HG02678 (cell line): ENCODE results near the gene PYM1.
A peak's percentile ranks its signal among the peaks of the same experiment; 100 is the strongest.
"Not testable (repeated sequence)": the region's sequence is repeated elsewhere in the genome, so short reads cannot be mapped to it uniquely, and the experiment has no call there.

Experiments
- ATAC-seq: cut with Tn5 transposase; IDR thresholded peaks from one replicate; pipeline ENCODE4 v1.9.1; 2021; ENCODE audit warnings: mild to moderate bottlenecking, moderate library complexity; ENCODE audit not compliant: unreplicated experiment

The PYM1 gene

DNA sequence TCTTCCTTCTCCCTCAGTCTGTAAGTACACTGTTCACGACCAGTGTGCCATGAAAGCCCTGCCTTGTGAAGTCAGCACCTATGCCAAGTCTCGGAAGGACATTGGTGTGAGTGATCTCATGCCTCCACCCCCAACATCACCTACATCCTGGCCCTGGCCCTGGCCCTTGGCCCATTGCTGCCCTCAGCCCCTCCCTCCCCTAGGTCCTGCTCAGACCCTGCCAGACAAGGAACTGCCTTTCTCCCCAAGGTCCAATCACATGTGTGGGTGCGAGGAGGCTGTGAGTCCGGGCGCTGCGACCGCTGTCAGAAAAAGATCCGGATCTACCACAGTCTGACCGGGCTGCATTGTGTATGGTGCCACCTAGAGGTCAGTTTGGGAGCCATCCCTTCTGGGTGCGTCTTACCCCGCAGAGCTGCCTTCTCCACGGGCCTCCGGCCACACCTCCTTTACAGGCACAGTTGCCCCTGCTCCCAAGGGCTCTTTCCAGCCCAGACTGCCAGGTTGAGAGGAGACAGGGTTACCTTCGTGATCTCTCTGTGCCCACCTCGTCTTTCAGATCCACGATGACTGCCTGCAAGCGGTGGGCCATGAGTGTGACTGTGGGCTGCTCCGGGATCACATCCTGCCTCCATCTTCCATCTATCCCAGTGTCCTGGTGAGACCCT lies 12.5 kb upstream of the PYM1 start:
- ATAC-seq = peak; percentile 95

DNA sequence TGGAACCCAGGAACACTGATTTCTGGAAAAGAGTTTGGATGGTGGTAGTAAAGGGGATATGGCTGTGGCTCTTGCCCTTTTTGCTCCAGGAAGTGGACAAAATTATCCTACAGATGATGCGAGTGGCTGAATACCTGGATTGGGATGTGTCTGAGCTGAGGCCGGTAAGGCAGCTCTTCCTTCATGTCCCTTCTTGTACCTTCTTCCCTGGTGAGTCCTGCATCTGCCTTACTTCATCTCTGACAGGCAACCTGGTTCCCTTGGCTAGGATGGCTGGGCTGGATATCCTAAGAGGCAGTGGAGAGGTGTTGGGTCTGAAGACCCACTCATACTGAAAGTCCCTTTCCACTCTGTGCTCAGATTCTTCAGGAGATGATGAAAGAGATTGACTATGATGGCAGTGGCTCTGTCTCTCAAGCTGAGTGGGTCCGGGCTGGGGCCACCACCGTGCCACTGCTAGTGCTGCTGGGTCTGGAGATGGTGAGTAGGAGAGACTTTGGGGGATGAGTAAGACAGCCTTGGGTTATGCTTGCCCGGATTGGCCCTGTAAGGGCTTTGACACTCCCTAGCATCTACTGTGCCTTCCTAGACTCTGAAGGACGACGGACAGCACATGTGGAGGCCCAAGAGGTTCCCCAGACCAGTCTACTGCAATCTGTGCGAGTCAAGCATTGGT lies 11.3 kb upstream of the PYM1 start:
- no peak for ATAC-seq

DNA sequence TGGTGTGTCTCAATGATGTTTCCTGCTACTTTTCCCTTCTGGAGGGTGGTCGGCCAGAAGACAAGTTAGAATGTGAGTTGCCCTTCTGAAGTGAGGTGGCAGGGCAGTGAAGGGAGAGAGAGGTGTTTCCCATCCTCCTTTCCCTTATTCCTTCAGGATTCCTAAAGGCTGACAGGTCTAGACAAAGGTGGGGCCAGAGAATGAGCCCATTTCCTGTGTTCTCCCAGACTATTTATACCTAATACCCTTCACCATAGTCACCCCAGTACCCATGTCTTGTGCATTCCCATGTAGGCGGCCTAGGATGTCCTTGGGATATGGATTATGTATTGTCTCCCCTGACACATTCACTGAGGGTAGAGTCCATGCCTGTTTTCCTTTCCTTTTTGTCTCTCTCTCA lies 10.3 kb upstream of the PYM1 start:
- no peak for ATAC-seq

DNA sequence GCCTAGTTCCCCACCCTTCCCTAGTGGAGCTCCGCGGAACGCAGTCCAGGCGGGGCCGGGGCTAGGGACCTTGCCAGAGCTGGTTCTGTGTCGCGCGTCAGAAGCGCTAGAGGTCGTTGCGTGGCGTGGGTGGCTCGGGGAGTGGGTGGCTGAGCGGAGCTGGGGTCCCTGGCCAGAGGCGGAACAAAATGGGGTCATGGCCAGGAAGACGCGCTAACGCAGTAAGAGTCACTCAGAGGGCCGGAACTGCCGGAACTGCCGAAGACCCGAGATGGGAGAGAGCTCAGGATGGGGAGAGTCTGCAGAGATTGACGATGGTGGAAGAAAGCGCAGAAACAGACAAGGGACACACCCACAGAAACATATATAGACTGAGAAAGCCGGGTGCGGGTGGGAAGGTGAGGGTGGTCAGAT lies 8.1 kb upstream of the PYM1 start:
- no peak for ATAC-seq

DNA sequence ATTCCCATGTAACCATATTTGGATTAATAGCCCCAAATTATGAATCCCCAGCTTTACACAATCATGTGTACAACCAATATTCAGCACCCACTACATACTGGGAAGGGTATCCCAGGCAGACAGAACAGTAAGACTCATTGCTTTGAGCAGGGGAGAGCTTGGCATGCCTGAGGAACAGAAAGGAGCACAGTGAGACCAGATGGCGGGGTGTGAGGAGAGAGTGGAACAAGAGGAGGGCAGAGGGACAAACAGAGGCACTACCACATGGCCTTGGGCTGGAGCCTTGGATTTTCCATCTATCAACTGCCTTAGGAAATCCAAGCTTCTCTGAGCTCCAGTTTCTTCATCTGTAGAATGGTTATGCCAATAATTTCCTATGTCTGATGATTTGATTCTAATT lies 7.1 kb upstream of the PYM1 start:
- no peak for ATAC-seq

DNA sequence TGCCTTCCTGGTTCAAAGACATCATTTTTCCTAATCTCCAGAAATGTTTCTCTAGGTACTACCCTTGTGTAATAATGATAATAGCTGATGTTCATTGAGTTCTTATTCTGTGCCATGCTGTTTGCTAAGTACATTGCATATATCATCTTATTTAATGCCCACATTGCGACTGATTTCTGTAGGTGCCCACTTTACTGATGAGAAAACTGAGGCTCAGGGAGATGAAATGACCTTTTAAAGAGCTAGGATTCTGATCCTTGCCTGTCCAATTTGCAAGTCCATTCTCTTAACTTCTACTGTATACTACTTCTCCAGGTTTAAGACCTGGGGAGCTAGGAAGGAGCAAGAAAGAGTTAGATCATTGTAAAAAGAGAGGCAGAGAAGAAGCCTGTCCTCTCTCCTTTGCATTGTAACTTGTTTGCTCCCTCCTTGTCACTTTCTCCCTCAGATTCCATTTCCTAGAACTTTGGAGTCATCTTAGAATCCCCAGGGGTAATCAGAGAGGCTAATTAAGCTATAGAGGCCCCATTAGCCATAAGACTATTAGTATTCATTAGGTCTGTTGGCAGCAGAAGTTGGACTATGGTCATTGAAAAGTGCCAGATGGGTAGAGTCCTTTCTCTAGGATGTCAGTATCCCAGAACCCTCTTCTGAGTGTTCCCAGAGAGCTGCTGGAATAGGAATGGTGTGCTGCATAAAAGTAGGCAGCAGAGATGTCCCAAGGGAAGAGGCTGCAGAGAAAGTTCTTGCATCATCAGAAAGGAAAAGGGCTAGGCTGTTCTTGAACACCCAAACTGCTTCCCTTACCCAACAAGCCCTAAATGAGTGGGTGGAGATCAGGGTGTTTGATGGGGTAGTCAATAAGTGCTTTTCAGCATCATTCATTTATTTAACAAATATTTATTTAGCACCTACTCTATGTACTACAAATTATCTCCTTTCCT lies 6.4 kb upstream of the PYM1 start:
- no peak for ATAC-seq

DNA sequence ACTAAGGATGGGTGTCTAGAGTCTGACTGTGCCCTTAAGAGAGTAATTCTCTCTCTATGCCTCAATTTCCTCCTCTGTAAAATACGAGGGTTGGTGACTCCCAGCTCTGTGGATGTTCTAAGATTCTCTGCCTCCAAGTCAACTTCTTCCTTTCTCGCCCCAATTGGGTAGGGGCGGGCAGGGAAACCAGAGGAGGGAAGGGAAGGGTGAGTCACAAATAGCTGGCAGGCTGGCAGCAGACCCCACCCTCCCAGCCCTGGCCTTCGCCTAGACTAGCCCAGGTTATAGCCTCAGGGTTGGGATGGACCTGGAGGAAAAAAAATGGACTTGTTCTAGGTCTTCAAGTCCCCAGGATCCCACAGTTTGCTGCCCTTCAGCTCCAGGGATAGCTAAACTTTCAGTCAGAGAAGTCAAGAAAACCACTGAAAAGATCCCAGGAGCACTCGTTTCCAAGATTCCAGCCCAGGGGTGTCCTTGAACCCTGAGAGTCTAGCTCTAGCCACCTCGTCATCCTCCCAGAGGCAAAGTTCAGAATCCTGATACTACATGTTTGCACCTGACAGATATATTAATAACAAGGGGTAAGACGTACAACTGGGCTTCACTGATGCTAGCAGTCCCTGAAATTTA lies 5.6 kb upstream of the PYM1 start:
- no peak for ATAC-seq

DNA sequence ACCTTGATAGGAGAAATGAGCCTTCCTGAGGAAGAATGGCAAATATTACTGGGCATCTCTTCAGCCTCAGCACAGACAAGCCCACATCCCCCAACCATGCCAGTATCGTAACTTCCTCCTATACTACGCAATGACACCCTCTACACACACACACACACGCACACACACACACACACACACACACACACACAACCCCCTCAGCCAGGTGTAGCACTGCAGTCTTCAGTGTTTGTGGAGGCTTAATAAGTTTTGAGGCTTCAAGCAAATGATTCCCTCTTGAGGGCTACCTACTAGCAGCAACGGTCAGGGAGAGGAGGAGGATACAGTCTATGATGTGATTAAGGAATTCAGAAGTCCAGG lies 4.8 kb upstream of the PYM1 start:
- no peak for ATAC-seq

DNA sequence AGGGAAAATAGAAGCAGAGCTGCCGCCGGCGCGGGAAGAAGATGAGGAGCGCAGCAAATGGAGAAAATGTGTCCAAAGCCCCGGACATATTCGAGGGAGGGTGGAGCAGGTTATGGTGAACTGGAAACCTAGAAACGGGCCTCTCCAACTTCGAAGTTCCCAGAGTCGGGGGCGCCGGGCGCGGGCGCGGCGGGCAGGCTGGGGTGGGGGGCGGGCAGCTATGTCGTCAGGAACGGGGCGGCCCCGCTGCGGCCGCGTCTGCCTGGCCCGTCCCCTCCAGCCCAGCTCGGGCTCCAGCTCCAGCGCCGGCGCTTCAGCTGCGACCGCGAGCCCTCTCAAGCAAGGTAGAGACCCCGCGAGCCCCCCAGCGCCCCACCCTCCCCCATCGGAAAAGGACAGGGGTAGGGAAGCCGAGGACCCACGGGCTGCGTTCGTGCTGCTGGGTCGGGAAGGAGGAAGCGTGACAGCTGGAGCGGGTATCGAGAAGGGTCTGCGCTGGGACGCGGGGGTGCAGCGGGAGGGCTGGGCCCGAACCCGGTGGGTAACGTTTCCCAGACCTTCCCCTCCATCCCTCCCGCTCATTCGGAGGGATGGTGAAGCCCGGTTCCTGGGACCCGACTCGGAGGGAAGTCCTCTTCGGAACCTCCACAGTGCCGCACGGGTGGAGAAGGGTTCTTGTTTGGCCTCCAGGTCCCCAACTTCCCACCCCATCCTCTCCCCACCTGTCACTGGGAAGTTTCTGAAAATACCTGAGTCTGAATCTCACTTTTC lies 4.3 kb upstream of the PYM1 start:
- ATAC-seq = no peak

DNA sequence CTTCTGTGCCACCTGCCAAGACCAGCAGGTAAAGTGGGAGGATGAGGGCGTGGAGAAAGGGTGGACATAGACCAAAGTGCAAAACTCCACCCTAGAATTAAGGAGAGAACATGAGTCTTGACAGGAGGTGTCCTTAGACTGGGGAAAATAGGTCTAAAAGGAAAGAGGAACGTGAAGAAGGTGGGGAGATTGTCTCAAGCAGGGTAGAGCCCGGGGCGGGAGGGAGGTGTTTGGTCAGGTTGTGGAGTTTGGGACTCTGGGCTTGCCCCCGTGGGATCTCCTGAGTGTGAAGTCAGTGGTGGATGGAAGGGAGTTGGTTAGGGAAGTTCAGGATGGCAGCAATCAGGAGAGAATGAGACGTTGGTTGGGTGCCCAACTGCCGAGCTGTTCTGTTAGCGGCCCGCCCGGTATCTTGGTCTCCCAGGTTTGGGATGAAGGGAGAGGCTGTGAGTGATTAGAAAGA lies 3.7 kb upstream of the PYM1 start:
- ATAC-seq = no peak

DNA sequence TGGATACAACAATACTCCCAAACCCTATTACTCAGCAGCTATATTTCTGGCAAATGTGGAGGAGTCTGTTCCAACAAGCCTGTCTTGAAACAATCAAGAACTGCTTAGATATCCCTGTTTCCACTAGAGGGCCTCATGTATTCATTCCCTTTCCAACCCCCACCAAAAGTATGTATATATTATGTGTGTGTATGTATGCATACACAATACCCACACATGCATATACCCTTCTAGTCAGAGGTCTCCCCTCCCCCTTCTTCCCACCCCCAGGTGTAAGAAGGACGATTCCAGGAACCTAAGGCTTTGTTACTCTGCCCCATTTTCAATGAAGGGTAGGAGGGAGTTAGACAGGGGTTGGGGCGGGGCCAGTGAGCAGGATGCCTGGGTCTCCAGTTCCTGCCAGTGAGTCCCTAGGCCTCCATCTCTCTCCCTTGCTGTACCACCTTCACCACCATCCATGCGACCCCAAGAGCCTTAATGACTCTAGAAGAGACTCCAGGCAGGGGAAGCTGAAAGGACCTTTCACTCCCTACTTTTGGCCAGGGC lies 3.1 kb upstream of the PYM1 start, which contains the start of gene DGKA:
Gene DGKA, plus strand, starts transcription at position 392 of the 546 bp plus-strand sequence. CDS start 5,342 bp downstream, outside the sequence.
- peak; percentile 13 for ATAC-seq

DNA sequence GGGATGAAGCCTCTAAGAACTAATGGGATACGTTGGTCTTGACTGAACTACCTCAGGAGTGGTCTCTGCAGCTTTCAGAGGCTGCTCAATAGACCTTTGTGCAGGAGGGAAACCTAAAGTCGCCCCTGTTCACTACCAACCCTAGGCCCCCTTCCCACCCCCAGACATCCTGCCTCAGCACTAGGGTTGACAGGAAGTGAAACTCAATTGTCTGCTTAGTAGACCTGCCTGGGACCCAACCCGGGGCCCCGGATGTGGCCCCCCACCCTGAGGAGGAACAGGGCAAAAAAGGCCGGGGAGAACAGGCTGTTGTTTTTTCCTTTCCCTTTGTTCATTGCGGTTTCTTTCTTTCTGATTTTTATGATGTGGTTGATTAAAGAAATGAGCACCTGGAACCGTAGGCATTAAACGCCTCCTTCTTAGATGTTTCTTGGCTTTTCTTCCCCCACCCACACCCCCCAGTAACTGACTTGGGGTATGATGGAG lies 1.7 kb upstream of the PYM1 start:
- ATAC-seq = peak; percentile 33

DNA sequence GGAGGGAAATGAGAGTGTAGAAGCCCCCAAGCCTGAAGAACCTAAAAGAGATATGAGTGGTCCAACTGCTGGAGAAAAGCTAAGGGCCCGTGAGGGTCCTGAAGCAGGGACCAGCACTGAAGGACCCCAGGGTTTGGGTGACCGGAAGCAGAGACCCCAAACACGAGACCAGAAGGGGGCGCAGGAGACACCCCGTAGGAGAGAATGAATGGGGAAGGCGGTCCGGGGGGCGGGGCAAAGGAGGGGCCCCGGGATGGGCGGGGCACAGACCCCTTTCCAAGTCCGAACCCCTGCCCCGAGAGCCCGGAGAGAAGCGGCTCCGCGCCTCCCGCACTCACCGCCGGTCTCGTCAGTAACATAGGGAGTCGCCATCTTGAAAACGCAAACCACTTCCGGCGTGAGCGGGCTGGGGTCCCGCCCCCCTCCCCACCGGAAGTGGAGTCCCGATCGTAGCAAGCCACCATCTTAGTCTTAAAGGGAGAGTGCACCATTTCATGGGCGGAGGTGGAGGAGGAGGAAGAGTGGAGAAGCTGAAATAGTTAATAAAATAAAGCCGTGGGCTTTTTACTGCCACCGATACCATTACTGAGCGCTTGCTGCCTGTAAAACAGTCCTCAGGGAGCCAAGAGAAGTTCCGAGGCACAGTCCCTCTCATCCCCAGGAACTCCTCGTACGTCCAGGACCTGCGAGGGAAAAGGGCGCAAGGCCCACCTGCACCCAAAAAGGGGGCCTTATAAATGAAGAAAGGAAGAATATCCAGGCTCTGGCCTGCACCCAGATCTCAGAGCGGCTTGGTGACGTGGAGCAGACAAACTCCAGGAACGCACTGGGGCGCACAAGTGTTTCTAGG lies 731 bp downstream of the PYM1 start:
- ATAC-seq = peak; percentile 40

DNA sequence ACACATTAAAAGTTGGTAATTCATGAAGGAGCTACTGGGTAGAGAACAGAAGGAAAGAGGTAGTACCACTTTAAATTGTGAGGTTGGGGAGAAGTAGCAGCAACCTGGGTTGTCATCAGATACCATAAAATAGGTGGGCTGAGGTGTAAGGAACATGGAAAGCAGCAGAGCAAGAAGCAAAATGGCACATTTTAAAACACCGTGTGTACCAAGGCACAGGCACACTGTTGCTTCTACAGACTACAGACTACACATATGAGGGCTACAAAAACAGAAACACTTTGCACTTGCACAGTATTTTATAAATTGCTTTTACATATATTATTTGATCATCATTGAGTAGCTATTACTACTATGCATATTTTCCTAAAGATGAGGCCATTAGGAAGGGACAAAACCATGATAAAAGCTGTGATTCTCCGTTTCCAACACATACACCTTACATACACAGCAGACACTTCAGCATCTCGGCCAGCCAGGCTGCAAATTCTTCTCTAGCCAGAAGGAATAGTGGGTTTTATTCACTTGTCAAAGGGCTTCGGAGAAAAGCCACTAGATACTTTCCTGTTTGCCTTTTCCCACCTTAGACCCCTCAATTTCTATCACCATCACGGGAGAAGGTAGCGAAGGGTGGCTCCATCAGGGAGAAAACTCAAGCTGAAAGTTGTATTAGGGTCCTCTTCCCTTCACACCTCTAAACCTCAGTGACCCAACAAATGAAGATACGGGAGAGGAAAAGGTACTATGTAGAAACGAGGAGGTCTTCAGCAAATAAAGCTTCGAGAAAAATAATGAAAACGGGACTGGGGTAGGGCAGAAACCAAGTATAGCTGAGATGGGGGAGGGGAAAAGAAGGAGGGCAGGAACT lies 1.6 kb downstream of the PYM1 start:
- no peak for ATAC-seq

DNA sequence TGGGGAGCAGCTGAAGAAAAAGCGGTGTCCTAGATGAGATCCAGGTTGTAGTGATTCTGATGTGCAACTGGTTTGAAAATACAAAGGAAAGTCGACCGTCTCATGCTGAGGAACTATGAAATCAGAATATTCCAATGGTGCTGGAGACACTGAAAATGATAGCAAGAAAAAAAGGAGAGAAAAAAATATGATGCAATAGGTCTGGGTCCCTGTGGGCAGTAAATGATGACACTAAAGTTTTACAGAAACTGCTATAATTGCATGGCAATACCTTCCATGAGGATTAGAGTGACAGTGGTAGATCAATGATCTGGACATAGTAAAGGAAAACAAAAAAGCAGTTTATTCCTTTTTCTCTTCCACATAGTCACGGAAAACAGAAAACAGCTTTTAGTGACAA lies 2.3 kb downstream of the PYM1 start:
- no peak for ATAC-seq

DNA sequence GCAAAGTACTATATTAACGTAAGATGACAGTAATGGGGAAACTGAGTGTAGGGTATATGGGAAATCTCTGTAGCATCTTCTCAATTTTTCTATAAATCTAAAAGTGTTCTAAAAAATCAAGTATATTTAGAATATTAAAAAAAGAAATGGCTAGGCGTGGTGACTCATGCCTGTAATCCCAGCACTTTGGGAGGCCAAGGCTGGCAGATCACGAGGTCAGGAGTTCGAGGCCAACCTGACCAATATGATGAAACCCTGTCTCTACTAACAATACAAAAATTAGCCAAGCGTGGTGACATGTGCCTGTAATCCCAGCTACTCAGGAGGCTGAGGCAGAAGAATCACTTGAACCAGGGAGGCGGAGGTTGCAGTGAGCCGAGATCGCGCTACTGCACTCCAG lies 4.0 kb downstream of the PYM1 start:
- not testable (repeated sequence) for ATAC-seq

DNA sequence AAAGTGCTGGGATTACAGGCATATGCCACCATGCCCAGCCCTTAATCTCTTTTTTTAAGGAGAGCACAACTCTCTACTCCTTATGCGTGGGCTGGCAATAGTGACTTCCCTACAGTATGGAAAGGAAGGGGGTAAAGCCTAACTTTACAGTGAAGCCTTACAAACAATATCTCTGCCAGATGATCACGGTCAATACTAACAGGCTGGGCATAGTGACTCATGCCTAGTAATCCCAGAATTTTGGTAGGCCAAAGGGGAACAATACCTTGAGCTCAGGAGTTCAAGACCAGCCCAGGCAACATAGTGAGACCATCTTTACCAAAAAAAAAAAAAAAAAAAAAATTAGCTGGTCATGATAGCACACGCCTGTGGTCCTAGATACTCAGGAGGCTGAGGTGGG lies 5.6 kb downstream of the PYM1 start:
- no peak for ATAC-seq

DNA sequence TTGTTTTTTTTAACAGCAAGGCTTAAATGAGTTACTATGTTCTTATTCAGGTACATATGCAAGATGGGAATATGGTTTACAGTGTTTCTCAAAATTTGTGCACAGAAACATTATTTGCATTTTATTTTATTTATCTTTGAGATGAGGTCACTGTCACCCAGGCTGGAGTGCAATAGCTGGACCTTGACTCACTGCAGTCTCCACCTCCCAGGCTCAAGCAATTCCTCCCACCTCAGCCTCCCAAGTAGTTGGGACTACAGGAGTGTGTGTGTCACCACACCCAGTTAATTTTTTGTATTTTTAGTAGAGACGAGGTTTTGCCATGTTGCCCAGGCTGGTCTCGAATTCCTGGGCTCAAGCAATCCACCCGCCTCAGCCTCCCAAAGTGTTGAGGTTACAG lies 8.7 kb downstream of the PYM1 start:
- not testable (repeated sequence) for ATAC-seq
